H1 (cell line): ENCODE measurements around the gene NEFH. TPM values are rescaled to one million over a fixed set of nuclear protein-coding genes. Genes with fewer than 3 reads are reported as not detected.
A peak's percentile ranks its signal among the peaks of the same experiment; 100 is the strongest.

Experiments used
- CTCF ChIA-PET: fragments of 300-600 bp; sonication (Branson Sonifier 250); formaldehyde crosslinking; loops from one replicate; lab custom pipeline; 2021; ENCODE audit not compliant: partially characterized antibody; lab: Charles Lee
- POLR2A ChIA-PET: fragments of 300-600 bp; sonication (Branson Sonifier 250); formaldehyde crosslinking; loops from one replicate; lab custom pipeline; 2021; ENCODE audit warnings: inconsistent platforms; ENCODE audit not compliant: partially characterized antibody; lab: Charles Lee
- DNase-seq, 2 experiments: peaks; one replicate each; pipeline versions ENCODE4 v3.0.0 to v3.0.0-alpha.2; 2010 to 2022; ENCODE audit warnings: low spot score in 2 of 2, low read depth in 1 of 2, mixed read lengths in 1 of 2
- FAIRE-seq: peaks from 2 replicates; lab custom pipeline; 2011; peaks lifted over from hg19 to GRCh38; lab: Jason Lieb, UNC
- H2AFZ ChIP-seq: 2 replicates; pipeline ENCODE4 v1.8.1; 2012; ENCODE audit warnings: low read length, inconsistent platforms
- H2AK5ac ChIP-seq: 2 replicates; pipeline ENCODE4 v1.6.1; 2013; ENCODE audit warnings: low read depth, low read length
- H2BK120ac ChIP-seq: replicated peaks from 2 replicates; pipeline ENCODE3; 2013; ENCODE audit warnings: low read depth, low read length, inconsistent platforms
- H2BK12ac ChIP-seq: 2 replicates; pipeline ENCODE4 v1.6.1; 2013; ENCODE audit warnings: low read depth, low read length
- H2BK15ac ChIP-seq: 2 replicates; pipeline ENCODE4 v1.6.1; 2013; ENCODE audit warnings: low read length
- H2BK20ac ChIP-seq: 2 replicates; pipeline ENCODE4 v1.6.1; 2013; ENCODE audit warnings: low read length
- H2BK5ac ChIP-seq: 2 replicates; pipeline ENCODE4 v1.6.1; 2013; ENCODE audit warnings: low read depth, low read length
- H3K14ac ChIP-seq: 2 replicates; pipeline ENCODE4 v1.6.1; 2013; ENCODE audit warnings: inconsistent platforms; ENCODE audit not compliant: insufficient read length
- H3K18ac ChIP-seq: 2 replicates; pipeline ENCODE4 v1.6.1; 2013; ENCODE audit warnings: low read length; ENCODE audit errors: extremely low read depth
- H3K23ac ChIP-seq: 2 replicates; pipeline ENCODE4 v1.6.1; 2013; ENCODE audit warnings: inconsistent platforms; ENCODE audit not compliant: insufficient read length
- H3K23me2 ChIP-seq: 2 replicates; pipeline ENCODE4 v1.6.1; 2013; ENCODE audit warnings: low read depth, low read length
- H3K27ac ChIP-seq: 2 replicates; pipeline ENCODE4 v1.6.1; 2011; ENCODE audit warnings: low read depth, low read length, inconsistent platforms
- H3K27me3 ChIP-seq, 4 experiments: replicated peaks in 1 of 4; 1 replicate in 1 of 4; 2 replicates in 3 of 4; pipeline versions ENCODE4 v1.6.1 to v1.8.1; 2011 to 2013; ENCODE audit warnings: low read length in 3 of 4, mild to moderate bottlenecking in 3 of 4, inconsistent platforms in 2 of 4, mixed read lengths in 2 of 4, moderate library complexity in 1 of 4; ENCODE audit not compliant: control insufficient read depth in 3 of 4, insufficient read depth in 3 of 4; ENCODE audit errors: extremely low read depth in 1 of 4
- H3K36me3 ChIP-seq, 4 experiments: 2 replicates each; pipeline versions ENCODE4 v1.6.1 to v1.8.1; 2011 to 2013; ENCODE audit warnings: mild to moderate bottlenecking in 4 of 4, low read length in 3 of 4, moderate library complexity in 2 of 4, control low read depth in 1 of 4, inconsistent platforms in 1 of 4; ENCODE audit not compliant: insufficient read depth in 4 of 4, control insufficient read depth in 2 of 4
- H3K4ac ChIP-seq: replicated peaks from 2 replicates; pipeline ENCODE3; 2013; ENCODE audit warnings: low read length, low read depth, mixed read lengths, inconsistent platforms; ENCODE audit not compliant: insufficient read length
- H3K4me1 ChIP-seq, 4 experiments: replicated peaks in 1 of 4; 1 replicate in 1 of 4; 2 replicates in 3 of 4; pipeline versions ENCODE4 v1.6.1 to v1.8.1; 2011 to 2013; ENCODE audit warnings: low read length in 3 of 4, inconsistent platforms in 2 of 4, mixed read lengths in 1 of 4; ENCODE audit not compliant: insufficient read depth in 4 of 4, control insufficient read depth in 3 of 4
- H3K4me2 ChIP-seq, 2 experiments: 2 replicates each; pipeline versions ENCODE4 v1.6.1 to v1.8.1; 2011 to 2013; ENCODE audit warnings: low read depth in 2 of 2, low read length in 2 of 2, control low read depth in 1 of 2, inconsistent platforms in 1 of 2, mild to moderate bottlenecking in 1 of 2; ENCODE audit not compliant: insufficient read depth in 1 of 2
- H3K4me3 ChIP-seq, 4 experiments: fragments of 200-600, 300-600 bp in 1 of 4; sonication (generic), shearing (Covaris generic), sonication (Bioruptor Twin) in 1 of 4; 2 replicates each; pipeline versions ENCODE4 v1.5.1 to v1.8.1; 2011 to 2016; ENCODE audit warnings: low read length in 4 of 4, low read depth in 3 of 4, control low read depth in 2 of 4, inconsistent platforms in 2 of 4, mild to moderate bottlenecking in 2 of 4, mixed read lengths in 1 of 4, moderate library complexity in 1 of 4; ENCODE audit not compliant: insufficient read depth in 2 of 4; ENCODE audit errors: extremely low read depth in 1 of 4
- H3K56ac ChIP-seq: replicated peaks from 2 replicates; pipeline ENCODE3; 2013; ENCODE audit warnings: low read depth, mild to moderate bottlenecking, mixed read lengths, low read length, inconsistent platforms; ENCODE audit not compliant: insufficient read length
- H3K79me1 ChIP-seq: 2 replicates; pipeline ENCODE4 v1.6.1; 2013; ENCODE audit warnings: low read depth, low read length, control low read depth
- H3K79me2 ChIP-seq, 2 experiments: 2 replicates each; pipeline versions ENCODE4 v1.6.1 to v1.8.1; 2012 to 2013; ENCODE audit warnings: low read length in 2 of 2, mild to moderate bottlenecking in 2 of 2, inconsistent platforms in 1 of 2; ENCODE audit not compliant: insufficient read depth in 2 of 2, control insufficient read depth in 1 of 2
- H3K9ac ChIP-seq, 4 experiments: replicated peaks in 1 of 4; 1 replicate in 1 of 4; 2 replicates in 3 of 4; pipeline versions ENCODE4 v1.6.1 to v1.8.1; 2011 to 2013; ENCODE audit warnings: low read depth in 3 of 4, low read length in 3 of 4, control low read depth in 2 of 4, mild to moderate bottlenecking in 2 of 4, moderate library complexity in 2 of 4, inconsistent platforms in 1 of 4; ENCODE audit errors: extremely low read depth in 1 of 4
- H3K9me3 ChIP-seq, 2 experiments: 2 replicates each; pipeline versions ENCODE4 v1.6.1 to v1.8.1; 2012 to 2013; ENCODE audit warnings: mild to moderate bottlenecking in 2 of 2, moderate library complexity in 2 of 2, control low read depth in 1 of 2, inconsistent platforms in 1 of 2, low read depth in 1 of 2, low read length in 1 of 2, mixed read lengths in 1 of 2; ENCODE audit not compliant: insufficient read depth in 2 of 2
- H4K20me1 ChIP-seq, 2 experiments: replicated peaks in 1 of 2; 2 replicates each; pipeline versions ENCODE3 to v1.8.1; 2011 to 2013; ENCODE audit warnings: inconsistent platforms in 2 of 2, low read length in 2 of 2, mild to moderate bottlenecking in 1 of 2; ENCODE audit not compliant: insufficient read depth in 2 of 2, control insufficient read depth in 1 of 2
- H4K5ac ChIP-seq: 2 replicates; pipeline ENCODE4 v1.6.1; 2013; ENCODE audit warnings: low read length, low read depth, mixed read lengths, inconsistent platforms; ENCODE audit not compliant: insufficient read length
- H4K8ac ChIP-seq: 2 replicates; pipeline ENCODE4 v1.8.0; 2013; ENCODE audit warnings: mild to moderate bottlenecking, moderate library complexity, low read length, inconsistent platforms; ENCODE audit not compliant: insufficient read depth; ENCODE audit errors: extremely low read depth
- H4K91ac ChIP-seq: replicated peaks from 2 replicates; pipeline ENCODE3; 2013; ENCODE audit warnings: low read length, mixed read lengths, inconsistent platforms; ENCODE audit not compliant: insufficient read length
- BACH1 ChIP-seq: IDR thresholded peaks from 2 replicates; pipeline ENCODE4 v1.6.1; 2012; ENCODE audit warnings: low read length, improper control_type of control experiment
- EGR1 ChIP-seq: IDR thresholded peaks from 2 replicates; pipeline ENCODE4 v1.6.1; 2011; ENCODE audit warnings: low read depth, low read length, borderline replicate concordance
- GTF2F1 ChIP-seq: IDR thresholded peaks from 2 replicates; pipeline ENCODE4 v1.6.1; 2012; ENCODE audit warnings: low read depth, low read length, improper control_type of control experiment, borderline replicate concordance
- HDAC2 ChIP-seq, 2 experiments: fragments of 300-600 bp in 1 of 2; sonication (generic) in 1 of 2; IDR thresholded peaks; 2 replicates each; pipeline ENCODE4 v1.6.1; 2011 to 2012; ENCODE audit warnings: low read depth in 2 of 2, low read length in 2 of 2, mild to moderate bottlenecking in 2 of 2, moderate library complexity in 2 of 2, borderline replicate concordance in 1 of 2, inconsistent platforms in 1 of 2
- JUN ChIP-seq: IDR thresholded peaks from 2 replicates; pipeline ENCODE4 v1.6.1; 2011; ENCODE audit warnings: low read depth, mild to moderate bottlenecking, improper control_type of control experiment, low read length
- RNF2 ChIP-seq: fragments of 200-900, 300-1000 bp; sonication (generic); IDR thresholded peaks from 2 replicates; pipeline ENCODE4 v1.7.1; 2016; ENCODE audit warnings: borderline replicate concordance, low read depth, mild to moderate bottlenecking, antibody characterized with exemption, low read length; ENCODE audit not compliant: poor library complexity, severe bottlenecking; ENCODE audit errors: missing control alignments
- SAP30 ChIP-seq: fragments of 300-600 bp; sonication (generic); IDR thresholded peaks from 2 replicates; pipeline ENCODE4 v1.7.1; 2012; ENCODE audit warnings: low read length, moderate library complexity, mild to moderate bottlenecking, inconsistent platforms; ENCODE audit not compliant: insufficient read depth, insufficient replicate concordance
- SIN3A ChIP-seq, 2 experiments: IDR thresholded peaks in 1 of 2; conservative IDR thresholded peaks in 1 of 2; 2 replicates each; pipeline ENCODE4 v1.6.1; 2011 to 2012; ENCODE audit warnings: low read length in 2 of 2, improper control_type of control experiment in 1 of 2, low read depth in 1 of 2, mild to moderate bottlenecking in 1 of 2
- TEAD4 ChIP-seq: IDR thresholded peaks from 2 replicates; pipeline ENCODE4 v1.6.1; 2012; ENCODE audit warnings: low read depth, low read length, inconsistent platforms, mixed read lengths
- WGBS, 2 experiments: shearing (Covaris generic) in 1 of 2; methylation state at CpG; one replicate each; pipeline versions ENCODE4 v1.1.6 to v1.1.7; 2013 to 2015; ENCODE audit warnings: low lambda C conversion rate in 2 of 2, mixed read lengths in 2 of 2, inconsistent platforms in 1 of 2, low coverage in 1 of 2, missing lambda C conversion rate in 1 of 2; ENCODE audit not compliant: insufficient replicate concordance in 2 of 2, insufficient coverage in 1 of 2, insufficient read length in 1 of 2; ENCODE audit errors: extremely low coverage in 1 of 2, missing lambda C conversion rate in 1 of 2; 5-methylcytosine and 5-hydroxymethylcytosine counted together
- polyA plus RNA-seq, 7 experiments: library from polyadenylated mRNA; depleted of rRNA in 3 of 7; stranded (reverse) in 5 of 7; unstranded in 2 of 7; fragments of >200 nt in 5 of 7; fragments of 200-250 nt in 2 of 7; gene quantifications; 1 replicate in 5 of 7; 2 replicates in 1 of 7; 4 replicates in 1 of 7; pipeline versions ENCODE4 v1.2.1 to v1.2.3, GENCODE V29; 2011 to 2013; ENCODE audit warnings: missing spikeins in 2 of 7, mixed read lengths in 2 of 7
- total RNA-seq: library from RNA; stranded (reverse); fragmentation: NEBNext Ultra II Directional; extraction: Animal tissue kit (Norgen Biotek cat#: 25700); gene quantifications from 2 replicates; pipeline ENCODE4 v1.2.1, GENCODE V29; 2021

Gene NEFH
- total and polyA plus RNA-seq, 2 of the 8 experiments (the other 6 are each of a cell fraction or from before 2014, with no cell fraction given): 0.57 to 2.3 TPM

GRCh38 chr22:29478326-29479276 is 1.4 kb upstream of the NEFH start:
- WGBS, 2 experiments: 23% methylated on average over 21 of the region's 21 CpGs; no CpG with 5 or more reads in 1 of the 2 experiments
- Histone ChIP-seq H4K5ac (no peak overlapping the region), H2BK120ac (no peak overlapping the region), H3K23ac (no peak overlapping the region), H3K79me2 (no peaks in the 10 kb centered on the region), H3K36me3 (peaks cover 0 to 12% (median 0%) of the 10 kb centered on the region in 4 experiments; a peak in 2 of 8 replicates), H3K14ac (no peak overlapping the region), H3K79me1 (no peaks in the 10 kb centered on the region), H3K18ac (no peak overlapping the region), H3K23me2 (peaks cover 21% of the 10 kb centered on the region), H3K9me3 (peaks cover 0 to 11% of the 10 kb centered on the region in 2 experiments; a peak in 2 of 4 replicates), H3K4me3 (peak overlapping the region in 3 of 4 experiments; percentile 13 to 57 (median 15); a peak in 5 of 8 replicates), H3K56ac (no peak overlapping the region), H2BK12ac (no peak overlapping the region), H3K4ac (no peak overlapping the region), H3K4me2 (peak overlapping the region; percentile 58 to 74), H2AK5ac (no peak overlapping the region), H3K4me1 (peaks cover 14 to 27% (median 20%) of the 10 kb centered on the region in 4 experiments), H2AFZ (no peak overlapping the region), H3K9ac (no peak overlapping the region), H4K20me1 (peaks cover 4 to 5% of the 10 kb centered on the region in 2 experiments), H3K27ac (no peak overlapping the region), H2BK15ac (no peak overlapping the region), H2BK5ac (no peak overlapping the region), H2BK20ac (no peak overlapping the region), H4K8ac (no peak overlapping the region), H3K27me3 (peaks cover 26 to 58% (median 51%) of the 10 kb centered on the region in 4 experiments), H4K91ac (no peak overlapping the region)
- TF ChIP-seq TEAD4: no peak
- no peak for TF ChIP-seq EGR1
- TF ChIP-seq HDAC2 (IDR thresholded peaks at IDR 0.05; ENCODE audit: borderline replicate concordance in 1 of 2, low read depth in 2 of 2, low read length in 2 of 2): peak; percentile 54 to 67; a peak in 2 of 4 replicates
- no peak for TF ChIP-seq GTF2F1
- TF ChIP-seq RNF2: no peak
- peak; percentile 67 to 79; a peak in 3 of 4 replicates for TF ChIP-seq SIN3A (conservative IDR thresholded peaks at IDR 0.05 in 1 of 2, IDR thresholded peaks at IDR 0.05 in 1 of 2; ENCODE audit: low read depth in 1 of 2, low read length in 2 of 2)
- TF ChIP-seq SAP30: peak; percentile 88
- no peak for TF ChIP-seq JUN
- peak; percentile 44 for TF ChIP-seq BACH1
- ChIA-PET POLR2A (interaction anchor here (1.1 to 1.5 kb wide), 2 partner anchors 8 to 80 kb away, joined by 3 read pairs; no protein-coding TSS in a partner anchor), CTCF (interaction anchor here (1.0 kb wide), 1 partner anchor 8 kb away, joined by 3 read pairs; no protein-coding TSS in a partner anchor)
- DNase-seq (peak in 1 of 2 experiments; percentile 79), FAIRE-seq (no peak)
